NCI-H82 treated with DMSO at 0.1 percent for 48 hours (cell line): ENCODE data around the gene DEXI.

Source experiments
- DNase-seq: peaks from one replicate; lab custom pipeline; 2025; ENCODE audit not compliant: unreplicated experiment; lab: John Stamatoyannopoulos, UW

DEXI gene

GRCh38 chr16:10896165-10896564 is 46.1 kb downstream of the DEXI start:
- no peak for DNase-seq

- DNase-seq, result no peak
These were observed 47.0 kb downstream of the DEXI start for GRCh38 chr16:10895053-10895946.

- DNase-seq, result no peak
These were observed 49.4 kb downstream of the DEXI start for GRCh38 chr16:10892782-10893318.

DNA sequence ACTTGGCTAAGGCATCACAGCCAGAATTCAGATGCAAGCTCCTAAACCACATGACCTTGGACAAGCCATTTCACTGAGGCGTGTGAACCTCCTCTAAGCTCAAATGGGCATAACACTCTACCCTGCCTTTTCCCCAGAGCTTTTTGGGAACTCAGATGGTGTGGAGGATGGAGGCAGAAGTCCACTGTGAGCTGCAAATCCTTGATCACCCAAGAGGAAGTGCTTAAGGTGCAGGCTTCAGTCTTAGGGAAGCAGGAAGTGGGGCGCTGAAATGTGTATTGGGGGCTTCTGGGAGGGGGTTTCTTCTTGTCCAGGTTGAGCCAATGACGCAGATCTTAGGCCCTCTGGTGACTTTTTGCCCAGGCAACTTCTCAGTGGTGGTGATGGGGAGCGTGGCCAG is 52.4 kb downstream of the DEXI start:
- DNase-seq, result no peak

- DNase-seq, result no peak
These were observed 53.8 kb downstream of the DEXI start for GRCh38 chr16:10888320-10888937.

- no peak for DNase-seq
These were observed 57.0 kb downstream of the DEXI start for GRCh38 chr16:10885246-10885645.

- DNase-seq, result no peak
These were observed 59.3 kb downstream of the DEXI start for GRCh38 chr16:10883004-10883403.

GRCh38 chr16:10881479-10882030 is 60.7 kb downstream of the DEXI start:
- no peak for DNase-seq

GRCh38 chr16:10880594-10881452 is 61.4 kb downstream of the DEXI start:
- DNase-seq, result no peak

DNA sequence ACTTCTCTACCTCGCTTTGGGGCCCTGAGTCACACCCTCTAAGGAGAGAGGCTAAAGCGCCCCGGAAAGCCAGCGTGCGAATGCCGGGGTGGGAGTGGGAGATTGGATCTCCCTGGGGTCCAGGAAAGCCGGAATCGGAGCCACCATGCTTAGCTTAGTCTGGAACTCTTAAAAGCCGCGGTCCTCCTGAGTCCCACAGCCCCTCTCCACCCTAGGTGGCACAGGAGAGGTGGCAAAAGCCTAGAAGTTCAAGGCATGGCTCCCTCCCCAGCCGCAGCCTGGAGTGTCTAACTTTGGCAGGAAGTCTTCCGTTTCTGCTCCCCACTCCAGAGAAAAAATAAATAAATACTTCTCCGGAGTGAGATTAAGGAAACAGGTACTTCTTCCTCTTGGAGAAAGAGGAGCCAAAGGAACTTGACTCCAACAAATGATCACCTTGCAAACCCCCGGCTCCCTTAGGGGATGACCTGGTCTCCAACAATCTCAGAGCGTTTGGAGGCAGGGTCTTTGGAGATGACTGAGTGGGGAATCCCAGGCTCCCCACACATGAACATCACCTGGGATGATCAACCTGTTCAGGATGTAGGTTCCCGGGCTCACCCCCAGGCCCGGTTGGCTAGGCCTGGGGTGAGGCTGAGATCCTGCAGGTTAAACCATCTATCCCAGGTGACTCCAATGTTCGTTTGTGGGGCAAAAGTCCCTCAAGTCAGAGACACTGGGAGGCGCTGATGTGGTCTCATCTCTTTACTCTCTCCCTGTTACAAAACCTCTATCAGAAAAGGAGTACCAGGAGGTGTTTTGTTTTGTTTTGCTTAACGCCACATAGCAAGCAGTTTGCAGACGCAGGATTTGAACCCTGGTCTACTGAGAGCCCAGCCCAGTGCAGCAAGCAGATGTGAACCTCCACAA is 62.3 kb downstream of the DEXI start:
- DNase-seq, result no peak
